ENCODE data around the gene FARP2. TPM values are rescaled to one million over a fixed set of nuclear protein-coding genes. Genes with fewer than 3 reads are reported as not detected.

Gene FARP2
- polyA plus RNA-seq, 1 of the 3 experiments (the other 2 are of a cell fraction), result 11.5 TPM

DNA sequence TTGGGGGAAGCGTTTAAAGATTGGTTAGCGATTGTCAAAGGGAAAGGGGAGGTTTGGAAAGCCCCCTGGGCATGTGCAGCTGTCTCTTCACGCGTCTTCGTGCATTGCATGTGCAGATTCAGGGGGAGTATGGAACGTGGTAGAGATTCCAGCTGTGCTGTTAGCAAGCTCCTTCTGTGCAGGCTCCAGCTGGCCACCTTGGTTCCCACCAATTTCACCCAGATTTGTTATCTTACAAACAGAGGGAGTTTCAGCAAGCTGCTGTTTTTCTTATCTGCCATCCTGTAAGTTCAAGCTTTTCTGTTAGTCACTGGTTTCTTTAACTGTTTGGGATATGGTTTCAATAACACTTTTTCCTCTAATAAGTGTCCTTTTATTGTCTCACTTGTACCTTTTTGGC lies 30.4 kb downstream of the FARP2 start (continued):
- TF ChIP-seq TCF12 (IDR thresholded peaks at IDR 0.05), result no peak
- TF ChIP-seq, protein P1, sequence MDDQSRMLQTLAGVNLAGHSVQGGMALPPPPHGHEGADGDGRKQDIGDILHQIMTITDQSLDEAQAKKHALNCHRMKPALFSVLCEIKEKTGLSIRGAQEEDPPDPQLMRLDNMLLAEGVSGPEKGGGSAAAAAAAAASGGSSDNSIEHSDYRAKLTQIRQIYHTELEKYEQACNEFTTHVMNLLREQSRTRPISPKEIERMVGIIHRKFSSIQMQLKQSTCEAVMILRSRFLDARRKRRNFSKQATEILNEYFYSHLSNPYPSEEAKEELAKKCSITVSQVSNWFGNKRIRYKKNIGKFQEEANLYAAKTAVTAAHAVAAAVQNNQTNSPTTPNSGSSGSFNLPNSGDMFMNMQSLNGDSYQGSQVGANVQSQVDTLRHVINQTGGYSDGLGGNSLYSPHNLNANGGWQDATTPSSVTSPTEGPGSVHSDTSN (IDR thresholded peaks at IDR 0.05), result no peak

DNA sequence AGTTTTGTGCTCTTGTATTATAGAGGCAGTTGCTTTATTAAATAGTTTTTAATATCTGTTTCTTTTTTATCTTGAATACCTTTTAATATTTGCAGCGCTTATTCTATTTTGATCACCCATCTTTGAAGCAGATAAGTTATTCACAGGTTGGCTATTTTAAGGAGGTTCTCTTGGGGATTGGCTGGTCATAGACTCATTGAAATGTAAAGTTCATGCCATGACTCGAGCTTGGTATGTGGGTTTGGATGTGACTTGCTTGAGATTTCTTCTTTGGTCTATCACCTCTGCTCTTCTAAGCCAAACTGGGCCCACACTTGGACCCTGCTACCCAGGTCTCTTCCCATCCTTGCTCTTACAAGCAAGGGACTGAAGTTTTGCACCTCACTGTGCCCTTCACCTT lies 33.6 kb downstream of the FARP2 start:
- TF ChIP-seq POLR2AphosphoS5 (IDR thresholded peaks at IDR 0.05; ENCODE audit: low read depth, low read length), result no peak
- TF ChIP-seq JUND (IDR thresholded peaks at IDR 0.05), result no peak
- TF ChIP-seq ELF1 (IDR thresholded peaks at IDR 0.05), result no peak
- TF ChIP-seq TAF1 (IDR thresholded peaks at IDR 0.05; ENCODE audit: borderline replicate concordance, low read depth, low read length), result no peak
- no peak for TF ChIP-seq RAD21 (IDR thresholded peaks at IDR 0.05; ENCODE audit: low read length)
- TF ChIP-seq, protein P2, sequence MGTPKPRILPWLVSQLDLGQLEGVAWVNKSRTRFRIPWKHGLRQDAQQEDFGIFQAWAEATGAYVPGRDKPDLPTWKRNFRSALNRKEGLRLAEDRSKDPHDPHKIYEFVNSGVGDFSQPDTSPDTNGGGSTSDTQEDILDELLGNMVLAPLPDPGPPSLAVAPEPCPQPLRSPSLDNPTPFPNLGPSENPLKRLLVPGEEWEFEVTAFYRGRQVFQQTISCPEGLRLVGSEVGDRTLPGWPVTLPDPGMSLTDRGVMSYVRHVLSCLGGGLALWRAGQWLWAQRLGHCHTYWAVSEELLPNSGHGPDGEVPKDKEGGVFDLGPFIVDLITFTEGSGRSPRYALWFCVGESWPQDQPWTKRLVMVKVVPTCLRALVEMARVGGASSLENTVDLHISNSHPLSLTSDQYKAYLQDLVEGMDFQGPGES (IDR thresholded peaks at IDR 0.05; ENCODE audit: low read depth, low read length), result no peak
- TF ChIP-seq RFX5 (IDR thresholded peaks at IDR 0.05; ENCODE audit: low read length), result no peak
- no peak for TF ChIP-seq REST (IDR thresholded peaks at IDR 0.05; ENCODE audit: low read depth, low read length)
- TF ChIP-seq MXI1 (IDR thresholded peaks at IDR 0.05; ENCODE audit: low read depth, low read length), result no peak
- TF ChIP-seq CTCF (IDR thresholded peaks at IDR 0.05), result no peak
- no peak for TF ChIP-seq NFIC (IDR thresholded peaks at IDR 0.05; ENCODE audit: borderline replicate concordance)
- TF ChIP-seq TEAD4 (IDR thresholded peaks at IDR 0.05; ENCODE audit: borderline replicate concordance, insufficient read depth), result no peak
- no peak for TF ChIP-seq TCF12 (IDR thresholded peaks at IDR 0.05)
- TF ChIP-seq, protein P3, sequence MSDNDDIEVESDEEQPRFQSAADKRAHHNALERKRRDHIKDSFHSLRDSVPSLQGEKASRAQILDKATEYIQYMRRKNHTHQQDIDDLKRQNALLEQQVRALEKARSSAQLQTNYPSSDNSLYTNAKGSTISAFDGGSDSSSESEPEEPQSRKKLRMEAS (IDR thresholded peaks at IDR 0.05; ENCODE audit: low read depth), result no peak
- no peak for TF ChIP-seq RCOR1 (IDR thresholded peaks at IDR 0.05; ENCODE audit: low read length)
- TF ChIP-seq CHD2 (IDR thresholded peaks at IDR 0.05; ENCODE audit: low read length, partially characterized antibody), result no peak
- H4K20me1 ChIP-seq (ENCODE audit: insufficient read depth), result no peaks in the 10 kb centered on the region
- no peaks in the 10 kb centered on the region for H3K27me3 ChIP-seq (ENCODE audit: insufficient read depth)
- POLR2A ChIA-PET, result no interaction called here
- no peak overlapping the region for H2AFZ ChIP-seq (ENCODE audit: low read depth)
- peaks cover 0 to 3% of the 10 kb centered on the region in 2 experiments; a peak in 1 of 4 replicates for H3K4me1 ChIP-seq (ENCODE audit: control insufficient read depth in 1 of 2, insufficient read depth in 2 of 2, low read depth in 1 of 2, low read length in 1 of 2)
- H3K4me2 ChIP-seq, result no peak overlapping the region
- H3K9ac ChIP-seq, result no peak overlapping the region
- no peaks in the 10 kb centered on the region for H3K9me2 ChIP-seq
- peaks cover 21% of the 10 kb centered on the region for H3K79me2 ChIP-seq (ENCODE audit: insufficient read depth)
- DNase-seq, result no peak
- no peaks in the 10 kb centered on the region for H3K9me3 ChIP-seq
- CTCF ChIA-PET, result interaction anchor here (0.8 kb wide), 1 partner anchor 13 kb away, joined by 3 read pairs; no protein-coding TSS in a partner anchor
- H3K4me3 ChIP-seq (ENCODE audit: low read depth in 2 of 2, low read length in 1 of 2), result no peak overlapping the region
- H3F3A ChIP-seq (replicated peaks; ENCODE audit: insufficient read depth), result no peaks in the 10 kb centered on the region
- peaks cover 0 to 8% of the 10 kb centered on the region in 2 experiments for H3K36me3 ChIP-seq (replicated peaks in 1 of 2; ENCODE audit: control insufficient read depth in 1 of 2, insufficient read depth in 2 of 2, low read length in 1 of 2)
- no peak overlapping the region for H3K27ac ChIP-seq (ENCODE audit: low read depth in 2 of 2, low read length in 1 of 2)
- 94% methylated on average over 2 of the region's 2 CpGs for WGBS (ENCODE audit: low lambda C conversion rate)
